Neuronal stem cell (in vitro differentiated cells): ENCODE measurements around the gene OTUD6A.

Experiments used
- DNase-seq: peaks from one replicate; pipeline ENCODE4 v3.0.0-alpha.2; 2013; ENCODE audit warnings: low spot score
- H2AFZ ChIP-seq: one replicate; pipeline ENCODE4 v1.6.1; 2013; ENCODE audit warnings: mild to moderate bottlenecking, low read length, inconsistent platforms
- H2AK5ac ChIP-seq: 2 replicates; pipeline ENCODE4 v1.6.1; 2013; ENCODE audit warnings: low read depth, mild to moderate bottlenecking, inconsistent platforms, low read length, moderate library complexity, mixed read lengths
- H2BK120ac ChIP-seq: 2 replicates; pipeline ENCODE4 v1.6.1; 2013; ENCODE audit warnings: low read depth, mild to moderate bottlenecking, inconsistent platforms, low read length, moderate library complexity, mixed read lengths
- H2BK12ac ChIP-seq: one replicate; pipeline ENCODE4 v1.6.1; 2013; ENCODE audit warnings: low read length, inconsistent platforms
- H2BK15ac ChIP-seq: 2 replicates; pipeline ENCODE4 v1.6.1; 2013; ENCODE audit warnings: mild to moderate bottlenecking, low read length, inconsistent platforms, mixed read lengths
- H2BK5ac ChIP-seq: one replicate; pipeline ENCODE4 v1.6.1; 2013; ENCODE audit warnings: inconsistent platforms, mild to moderate bottlenecking, low read length, moderate library complexity
- H3K14ac ChIP-seq: one replicate; pipeline ENCODE4 v1.6.1; 2013; ENCODE audit warnings: low read length, inconsistent platforms
- H3K18ac ChIP-seq: 2 replicates; pipeline ENCODE4 v1.6.1; 2013; ENCODE audit warnings: low read length, inconsistent platforms
- H3K23ac ChIP-seq: 2 replicates; pipeline ENCODE4 v1.6.1; 2013; ENCODE audit warnings: low read depth, mild to moderate bottlenecking, mixed read lengths, low read length, inconsistent platforms; ENCODE audit not compliant: poor library complexity
- H3K27ac ChIP-seq: replicated peaks from 3 replicates; pipeline ENCODE4 v1.5.1; 2013; ENCODE audit warnings: low read length, inconsistent platforms
- H3K27me3 ChIP-seq, 3 experiments: 2 replicates each; pipeline ENCODE4 v1.6.1; 2013; ENCODE audit warnings: low read length in 3 of 3, mild to moderate bottlenecking in 2 of 3, inconsistent platforms in 1 of 3, low read depth in 1 of 3, mixed read lengths in 1 of 3, moderate library complexity in 1 of 3; ENCODE audit not compliant: control insufficient read depth in 3 of 3, insufficient read depth in 3 of 3
- H3K36me3 ChIP-seq, 2 donors: replicated peaks in 1 of 2; 2 replicates each; pipeline ENCODE4 v1.6.1; 2013; ENCODE audit warnings: low read length in 2 of 2; ENCODE audit not compliant: control insufficient read depth in 2 of 2, insufficient read depth in 2 of 2
- H3K4ac ChIP-seq: 2 replicates; pipeline ENCODE4 v1.6.1; 2013; ENCODE audit warnings: inconsistent platforms, mild to moderate bottlenecking, low read length, moderate library complexity
- H3K4me1 ChIP-seq, 2 donors: 1 replicate in 1 of 2; 2 replicates in 1 of 2; pipeline ENCODE4 v1.6.1; 2013; ENCODE audit warnings: low read length in 2 of 2, low read depth in 1 of 2; ENCODE audit not compliant: control insufficient read depth in 2 of 2, insufficient read depth in 1 of 2
- H3K4me2 ChIP-seq: one replicate; pipeline ENCODE4 v1.6.1; 2013; ENCODE audit warnings: mild to moderate bottlenecking, low read length, inconsistent platforms; ENCODE audit not compliant: insufficient read depth, poor library complexity, severe bottlenecking
- H3K4me3 ChIP-seq, 2 donors: 2 replicates each; pipeline ENCODE4 v1.5.1; 2013; ENCODE audit warnings: low read length in 2 of 2, mild to moderate bottlenecking in 2 of 2, inconsistent platforms in 1 of 2, moderate library complexity in 1 of 2
- H3K79me1 ChIP-seq: one replicate; pipeline ENCODE4 v1.6.1; 2013; ENCODE audit warnings: low read depth, mild to moderate bottlenecking, inconsistent platforms, low read length, moderate library complexity
- H3K9ac ChIP-seq: one replicate; pipeline ENCODE4 v1.6.1; 2013; ENCODE audit warnings: mild to moderate bottlenecking, low read depth, low read length, inconsistent platforms; ENCODE audit not compliant: poor library complexity
- H3K9me3 ChIP-seq, 2 donors: replicated peaks in 1 of 2; 2 replicates each; pipeline versions ENCODE3 to v1.6.1; 2013; ENCODE audit warnings: low read length in 2 of 2, mild to moderate bottlenecking in 2 of 2, inconsistent platforms in 1 of 2, low read depth in 1 of 2, mixed read lengths in 1 of 2, moderate library complexity in 1 of 2; ENCODE audit not compliant: control insufficient read depth in 2 of 2, insufficient read depth in 1 of 2
- H4K8ac ChIP-seq: one replicate; pipeline ENCODE4 v1.6.1; 2013; ENCODE audit warnings: low read depth, mild to moderate bottlenecking, inconsistent platforms, low read length, moderate library complexity
- H4K91ac ChIP-seq: one replicate; pipeline ENCODE4 v1.6.1; 2013; ENCODE audit warnings: low read length, low read depth, mild to moderate bottlenecking, inconsistent platforms; ENCODE audit not compliant: poor library complexity
- WGBS, 2 donors: extraction: QIAGEN DNeasy Blood & Tissue Kit; methylation state at CpG; one replicate each; pipeline ENCODE4 v1.1.7; 2013; ENCODE audit warnings: missing lambda C conversion rate in 2 of 2, mixed read lengths in 1 of 2; ENCODE audit not compliant: insufficient read length in 2 of 2, insufficient replicate concordance in 1 of 2; ENCODE audit errors: extremely low coverage in 2 of 2; 5-methylcytosine and 5-hydroxymethylcytosine counted together

Gene OTUD6A

GRCh38 chrX:70046978-70047377 lies 15.3 kb upstream of the OTUD6A start:
- no peaks in the 10 kb centered on the region for H3K9me3 ChIP-seq
- no peak overlapping the region for H3K23ac ChIP-seq
- no peak for DNase-seq
- no peak overlapping the region for H3K9ac ChIP-seq
- H4K8ac ChIP-seq, result no peak overlapping the region
- H2BK120ac ChIP-seq, result no peak overlapping the region
- H3K27ac ChIP-seq, result no peak overlapping the region
- no peak overlapping the region for H3K18ac ChIP-seq
- H2AK5ac ChIP-seq, result no peak overlapping the region
- no peak overlapping the region for H2BK12ac ChIP-seq
- no peak overlapping the region for H2BK5ac ChIP-seq
- H3K4me3 ChIP-seq, result no peak overlapping the region
- no peak overlapping the region for H2AFZ ChIP-seq
- H3K79me1 ChIP-seq, result no peaks in the 10 kb centered on the region
- H3K4ac ChIP-seq, result no peak overlapping the region
- H3K14ac ChIP-seq, result no peak overlapping the region
- H2BK15ac ChIP-seq, result no peak overlapping the region
- H3K36me3 ChIP-seq, result no peaks in the 10 kb centered on the region
- H3K27me3 ChIP-seq, result peaks cover 0 to 4% (median 0%) of the 10 kb centered on the region in 3 experiments
- no peak overlapping the region for H4K91ac ChIP-seq
- H3K4me2 ChIP-seq, result no peak overlapping the region
- no peaks in the 10 kb centered on the region for H3K4me1 ChIP-seq

GRCh38 chrX:70049406-70049805 lies 12.9 kb upstream of the OTUD6A start:
- no peak overlapping the region for H2BK15ac ChIP-seq
- H3K27ac ChIP-seq, result no peak overlapping the region
- H2BK12ac ChIP-seq, result no peak overlapping the region
- no peak overlapping the region for H2BK120ac ChIP-seq
- no peak overlapping the region for H2BK5ac ChIP-seq
- no peaks in the 10 kb centered on the region for H3K36me3 ChIP-seq
- no peak for DNase-seq
- H2AFZ ChIP-seq, result no peak overlapping the region
- no peaks in the 10 kb centered on the region for H3K9me3 ChIP-seq
- whole genome bisulfite sequencing, 2 donors, result no CpG with 5 or more reads among the region's 3 CpGs
- no peak overlapping the region for H3K14ac ChIP-seq
- no peak overlapping the region for H2AK5ac ChIP-seq
- H3K4me3 ChIP-seq, result no peak overlapping the region
- H3K79me1 ChIP-seq, result no peaks in the 10 kb centered on the region
- H3K4me2 ChIP-seq, result no peak overlapping the region
- no peaks in the 10 kb centered on the region for H3K4me1 ChIP-seq
- H3K27me3 ChIP-seq, result peaks cover 0 to 7% (median 0%) of the 10 kb centered on the region in 3 experiments
- H3K4ac ChIP-seq, result no peak overlapping the region
- no peak overlapping the region for H3K23ac ChIP-seq
- H3K9ac ChIP-seq, result no peak overlapping the region
- no peak overlapping the region for H4K8ac ChIP-seq
- no peak overlapping the region for H4K91ac ChIP-seq
- no peak overlapping the region for H3K18ac ChIP-seq

DNA sequence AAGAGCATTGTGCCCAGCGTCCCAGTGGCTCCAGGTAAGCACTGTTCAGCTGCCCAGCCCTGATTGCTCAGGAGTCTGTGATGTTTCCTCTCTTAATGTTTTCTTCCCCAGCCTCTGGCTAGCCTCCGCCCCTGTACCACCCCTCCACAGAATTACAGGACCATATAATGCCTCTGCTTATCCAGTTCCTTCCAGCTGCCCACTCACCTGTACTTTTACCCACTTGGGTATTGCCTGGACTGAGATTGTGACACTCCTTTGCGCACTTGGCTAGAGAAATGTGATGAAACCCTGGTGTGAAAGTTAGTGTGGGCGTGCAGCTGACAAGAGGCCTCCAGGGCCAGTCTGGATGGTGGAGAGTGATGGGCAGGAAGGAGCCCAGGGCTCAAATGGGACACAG lies 12.3 kb upstream of the OTUD6A start, which contains the start of gene AWAT2:
Gene AWAT2, minus strand, starts transcription at position 14 of the 400 bp plus-strand sequence. Its CDS starts 6 bp downstream, at position 8.
- no peak within 1 kb of the TSS for H3K23ac ChIP-seq
- WGBS, 2 donors, result no CpG with 5 or more reads among the region's 4 CpGs
- no peak within 1 kb of the TSS for H2BK5ac ChIP-seq
- no peak within 1 kb of the TSS for H2AFZ ChIP-seq
- H3K4ac ChIP-seq, result no peak within 1 kb of the TSS
- no peak within 1 kb of the TSS for H4K8ac ChIP-seq
- H3K4me2 ChIP-seq, result no peak within 1 kb of the TSS
- no peaks in the 10 kb centered on the region for H3K4me1 ChIP-seq
- peaks cover 0 to 7% (median 0%) of the 10 kb centered on the region in 3 experiments for H3K27me3 ChIP-seq
- no peak for DNase-seq
- H2BK12ac ChIP-seq, result no peak within 1 kb of the TSS
- H3K27ac ChIP-seq, result no peak within 1 kb of the TSS
- H3K79me1 ChIP-seq, result no peaks in the 10 kb centered on the region
- H2BK120ac ChIP-seq, result no peak within 1 kb of the TSS
- H4K91ac ChIP-seq, result no peak within 1 kb of the TSS
- no peak within 1 kb of the TSS for H3K4me3 ChIP-seq
- H3K9ac ChIP-seq, result no peak within 1 kb of the TSS
- no peak within 1 kb of the TSS for H2BK15ac ChIP-seq
- no peaks in the 10 kb centered on the region for H3K9me3 ChIP-seq
- no peak within 1 kb of the TSS for H3K18ac ChIP-seq
- H2AK5ac ChIP-seq, result no peak within 1 kb of the TSS
- H3K36me3 ChIP-seq, result no peaks in the 10 kb centered on the region
- no peak within 1 kb of the TSS for H3K14ac ChIP-seq

GRCh38 chrX:70052895-70053615 lies 9.2 kb upstream of the OTUD6A start:
- Histone ChIP-seq H2BK120ac (no peak overlapping the region), H3K27me3 (peaks cover 0 to 7% (median 0%) of the 10 kb centered on the region in 3 experiments), H3K79me1 (no peaks in the 10 kb centered on the region), H3K9ac (no peak overlapping the region), H3K23ac (no peak overlapping the region), H2BK5ac (no peak overlapping the region), H4K91ac (no peak overlapping the region), H2BK12ac (no peak overlapping the region), H2BK15ac (no peak overlapping the region), H3K18ac (no peak overlapping the region), H2AK5ac (no peak overlapping the region), H4K8ac (no peak overlapping the region), H3K4me1 (no peaks in the 10 kb centered on the region), H3K27ac (no peak overlapping the region), H3K36me3 (no peaks in the 10 kb centered on the region), H3K4ac (no peak overlapping the region), H3K4me2 (no peak overlapping the region), H3K14ac (no peak overlapping the region), H3K9me3 (no peaks in the 10 kb centered on the region), H3K4me3 (no peak overlapping the region), H2AFZ (no peak overlapping the region)
- WGBS, 2 donors, result no CpG with 5 or more reads among the region's 11 CpGs
- no peak for DNase-seq
